Prostate gland (tissue), 2 donors: ENCODE measurements around the gene SLCO3A1. TPM values are rescaled to one million over a fixed set of nuclear protein-coding genes. Genes with fewer than 3 reads are reported as not detected.

Experiments used
- DNase-seq: peaks from one replicate; pipeline ENCODE4 v3.0.0-alpha.2; 2019; ENCODE audit warnings: low spot score
- H3K27ac ChIP-seq, 2 donors: fragments of 200-600 bp; sonication (generic); 2 replicates each; pipeline ENCODE4 v1.5.1; 2017 to 2019
- H3K27me3 ChIP-seq: fragments of 200-600 bp; sonication (generic); replicated peaks from 2 replicates; pipeline ENCODE4 v1.5.1; 2019; ENCODE audit not compliant: insufficient read depth
- H3K36me3 ChIP-seq, 2 donors: fragments of 200-600 bp; sonication (generic); 1 replicate in 1 of 2; 2 replicates in 1 of 2; pipeline versions ENCODE4 v1.5.1 to v1.8.1; 2017 to 2019
- H3K4me1 ChIP-seq: fragments of 200-600 bp; sonication (generic); replicated peaks from 2 replicates; pipeline ENCODE4 v1.5.1; 2019
- H3K4me3 ChIP-seq, 2 donors: fragments of 200-600 bp; sonication (generic); 2 replicates each; pipeline ENCODE4 v1.5.1; 2017 to 2019
- H3K9me3 ChIP-seq: fragments of 200-600 bp; sonication (generic); 2 replicates; pipeline ENCODE4 v1.5.1; 2017
- POLR2A ChIP-seq: fragments of 450-650 bp; IDR thresholded peaks from one replicate; pipeline ENCODE4 v1.6.1; 2016; ENCODE audit warnings: antibody characterized with exemption, mild to moderate bottlenecking
- POLR2AphosphoS5 ChIP-seq: sonication (generic); formaldehyde crosslinking; IDR thresholded peaks from one replicate; pipeline ENCODE4 v1.6.1; 2017; ENCODE audit warnings: antibody characterized with exemption
- WGBS: methylation state at CpG from one replicate; pipeline ENCODE4 v1.1.5; 2018; 5-methylcytosine and 5-hydroxymethylcytosine counted together
- intact Hi-C: fragments of 100-400 bp; cut with DNase I; formaldehyde crosslinking; loops from one replicate; pipeline ENCODE4 v1.14.2; 2022
- total RNA-seq, 2 donors: library from RNA; depleted of rRNA; stranded (reverse); fragments of >200 nt; gene quantifications; one replicate each; pipeline ENCODE4 v1.1.0, GENCODE V29; 2016
- TF ChIP-seq, protein P1 (sequence below), 4 experiments: fragments of 200-600 bp in 2 of 4; fragments of 450-650 bp in 2 of 4; sonication (generic) in 2 of 4; IDR thresholded peaks; 1 replicate in 3 of 4; 2 replicates in 1 of 4; pipeline ENCODE4 v1.5.1; 2016 to 2019; ENCODE audit warnings: antibody characterized with exemption in 4 of 4, mild to moderate bottlenecking in 2 of 4, moderate library complexity in 2 of 4

The SLCO3A1 gene
- total RNA-seq, 2 donors from 2014 or later, result 7.4 to 35.3 TPM

- peak; percentile 68 for DNase-seq
- no peak overlapping the region for H3K27ac ChIP-seq
- H3K27me3 ChIP-seq, result no peaks in the 10 kb centered on the region
- intact Hi-C loops, result loop anchor here (2.0 to 10.0 kb wide), 3 partner anchors 133 to 775 kb away; partner anchors contain the start of gene SLCO3A1
- H3K9me3 ChIP-seq, result no peaks in the 10 kb centered on the region
- H3K36me3 ChIP-seq, result no peaks in the 10 kb centered on the region
- no peaks in the 10 kb centered on the region for H3K4me1 ChIP-seq
- no peak overlapping the region for H3K4me3 ChIP-seq
- no peak for TF ChIP-seq POLR2A
- TF ChIP-seq, protein P1, sequence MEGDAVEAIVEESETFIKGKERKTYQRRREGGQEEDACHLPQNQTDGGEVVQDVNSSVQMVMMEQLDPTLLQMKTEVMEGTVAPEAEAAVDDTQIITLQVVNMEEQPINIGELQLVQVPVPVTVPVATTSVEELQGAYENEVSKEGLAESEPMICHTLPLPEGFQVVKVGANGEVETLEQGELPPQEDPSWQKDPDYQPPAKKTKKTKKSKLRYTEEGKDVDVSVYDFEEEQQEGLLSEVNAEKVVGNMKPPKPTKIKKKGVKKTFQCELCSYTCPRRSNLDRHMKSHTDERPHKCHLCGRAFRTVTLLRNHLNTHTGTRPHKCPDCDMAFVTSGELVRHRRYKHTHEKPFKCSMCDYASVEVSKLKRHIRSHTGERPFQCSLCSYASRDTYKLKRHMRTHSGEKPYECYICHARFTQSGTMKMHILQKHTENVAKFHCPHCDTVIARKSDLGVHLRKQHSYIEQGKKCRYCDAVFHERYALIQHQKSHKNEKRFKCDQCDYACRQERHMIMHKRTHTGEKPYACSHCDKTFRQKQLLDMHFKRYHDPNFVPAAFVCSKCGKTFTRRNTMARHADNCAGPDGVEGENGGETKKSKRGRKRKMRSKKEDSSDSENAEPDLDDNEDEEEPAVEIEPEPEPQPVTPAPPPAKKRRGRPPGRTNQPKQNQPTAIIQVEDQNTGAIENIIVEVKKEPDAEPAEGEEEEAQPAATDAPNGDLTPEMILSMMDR (IDR thresholded peaks at IDR 0.05), result peak; percentile 19 to 83 (median 68)
- 56% methylated on average over 13 of the region's 13 CpGs for WGBS
Measured at GRCh38 chr15:92077353-92078085, 224.0 kb downstream of the SLCO3A1 start.

DNA sequence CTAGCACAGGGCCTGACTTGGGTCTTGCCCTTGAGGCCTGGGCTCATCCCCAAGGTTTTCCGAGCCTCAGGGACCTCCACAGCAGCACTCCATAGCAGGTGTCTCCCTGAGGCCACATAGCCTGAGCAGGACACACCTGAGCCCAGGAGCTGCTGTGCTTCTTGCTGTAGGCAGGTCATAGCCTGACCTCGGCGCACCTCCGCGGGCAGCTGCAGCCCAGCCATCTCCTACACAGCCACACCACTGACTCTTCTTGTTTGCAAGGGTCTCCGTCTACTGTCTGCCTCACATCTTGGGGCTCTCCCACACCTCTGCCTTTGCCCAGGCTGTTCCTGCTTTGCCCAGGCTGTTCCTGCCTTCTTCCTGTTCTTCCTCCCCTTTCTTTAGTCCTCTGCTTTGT lies 224.8 kb downstream of the SLCO3A1 start:
- no peaks in the 10 kb centered on the region for H3K9me3 ChIP-seq
- no peak overlapping the region for H3K27ac ChIP-seq
- H3K36me3 ChIP-seq, result no peaks in the 10 kb centered on the region
- TF ChIP-seq POLR2A, result no peak
- TF ChIP-seq POLR2AphosphoS5, result no peak
- TF ChIP-seq, protein P1 (IDR thresholded peaks at IDR 0.05), result no peak
- no peaks in the 10 kb centered on the region for H3K4me1 ChIP-seq
- WGBS, result 93% methylated on average over 6 of the region's 6 CpGs
- no peaks in the 10 kb centered on the region for H3K27me3 ChIP-seq
- intact Hi-C loops, result loop anchor here (10.0 kb wide), 1 partner anchor 133 kb away; no protein-coding TSS in a partner anchor
- H3K4me3 ChIP-seq, result no peak overlapping the region
- no peak for DNase-seq

DNA sequence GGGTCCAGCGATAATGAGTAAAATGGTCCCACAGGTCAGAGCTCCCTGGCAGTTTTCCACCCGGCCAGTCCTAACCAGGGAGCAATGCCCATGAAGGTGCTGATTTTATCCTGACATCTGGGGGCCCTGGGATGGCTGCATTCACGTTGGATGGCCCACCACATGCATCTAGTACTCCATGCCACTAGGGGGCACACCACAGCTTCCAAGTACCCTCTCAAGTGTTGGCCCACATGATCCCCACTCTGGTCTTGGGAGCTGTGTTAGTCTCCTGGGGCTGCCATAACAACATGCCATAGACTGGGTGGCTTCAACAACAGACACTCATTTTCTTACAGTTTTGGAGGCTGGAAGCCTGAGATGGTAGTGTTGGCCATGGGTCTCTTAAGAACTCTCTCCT lies 225.5 kb downstream of the SLCO3A1 start:
- Histone ChIP-seq H3K4me1 (no peaks in the 10 kb centered on the region), H3K4me3 (no peak overlapping the region), H3K27ac (no peak overlapping the region), H3K27me3 (no peaks in the 10 kb centered on the region), H3K36me3 (no peaks in the 10 kb centered on the region), H3K9me3 (no peaks in the 10 kb centered on the region)
- intact Hi-C loops, result loop anchor here (10.0 kb wide), 1 partner anchor 134 kb away; no protein-coding TSS in a partner anchor
- no peak for DNase-seq
- TF ChIP-seq, protein P1 (IDR thresholded peaks at IDR 0.05), result no peak
- WGBS, result 90% methylated on average over 3 of the region's 3 CpGs

- H3K27ac ChIP-seq, result no peak overlapping the region
- no peak for TF ChIP-seq POLR2A
- TF ChIP-seq POLR2AphosphoS5, result no peak
- TF ChIP-seq, protein P1 (IDR thresholded peaks at IDR 0.05), result no peak
- no peaks in the 10 kb centered on the region for H3K36me3 ChIP-seq
- no peaks in the 10 kb centered on the region for H3K9me3 ChIP-seq
- H3K27me3 ChIP-seq, result no peaks in the 10 kb centered on the region
- no peaks in the 10 kb centered on the region for H3K4me1 ChIP-seq
- DNase-seq, result no peak
- no peak overlapping the region for H3K4me3 ChIP-seq
- intact Hi-C loops, result loop anchor here (10.0 kb wide), 2 partner anchors 135 to 375 kb away; no protein-coding TSS in a partner anchor
- WGBS, result 96% methylated on average over 10 of the region's 10 CpGs
Measured at GRCh38 chr15:92079647-92080255, 226.2 kb downstream of the SLCO3A1 start.
